ACHN (cell line): ENCODE data around the gene FANCM.
"Not testable (repeated sequence)": the region's sequence is repeated elsewhere in the genome, so short reads cannot be mapped to it uniquely, and the experiment has no call there.

ENCODE experiments used
- DNase-seq: peaks from one replicate; pipeline ENCODE4 v3.0.0-alpha.2; 2015
- in situ Hi-C: cut with HindIII; loops from 2 replicates; pipeline ENCODE4 v1.10.0; 2017; ENCODE audit warnings: low sequenced_read_pairs, low pct_ligation_motif_present, low pct_unique_long_range_greater_than_20kb

FANCM gene

GRCh38 chr14:45134051-45134958, 1.4 kb upstream of the FANCM start, which contains the start of gene FKBP3:
TSS of gene FKBP3 (minus strand) at chr14:45134481. CDS start at chr14:45134456, 25 bp downstream.
- in situ Hi-C loops = no loop called here
- DNase-seq = peak; percentile 99

GRCh38 chr14:45135156-45135555, 574 bp upstream of the FANCM start:
- in situ Hi-C loops = no loop called here
- peak; percentile 22 for DNase-seq

- in situ Hi-C loops = no loop called here
- peak; percentile 9 for DNase-seq
Observed at GRCh38 chr14:45136399-45136798, 669 bp downstream of the FANCM start.

GRCh38 chr14:45140661-45141187, 5.0 kb downstream of the FANCM start:
- DNase-seq = no peak
- in situ Hi-C loops = no loop called here

GRCh38 chr14:45142083-45142482, 6.4 kb downstream of the FANCM start:
- in situ Hi-C loops, DNase-seq: not testable (repeated sequence)

GRCh38 chr14:45144658-45145057, 8.9 kb downstream of the FANCM start:
- no peak for DNase-seq
- in situ Hi-C loops = no loop called here

GRCh38 chr14:45145214-45145613, 9.5 kb downstream of the FANCM start:
- no peak for DNase-seq
- in situ Hi-C loops = no loop called here

- in situ Hi-C loops = no loop called here
- no peak for DNase-seq
Observed at GRCh38 chr14:45149602-45150001, 13.9 kb downstream of the FANCM start.

- in situ Hi-C loops = no loop called here
Observed at GRCh38 chr14:45150386-45150890, 14.7 kb downstream of the FANCM start.

GRCh38 chr14:45156067-45156466, 20.3 kb downstream of the FANCM start:
- in situ Hi-C loops = no loop called here
- no peak for DNase-seq

More at GRCh38 chr14:45150386-45150890, 14.7 kb downstream of the FANCM start:
- DNase-seq = no peak

- in situ Hi-C loops = no loop called here
- DNase-seq = no peak
Observed at GRCh38 chr14:45169906-45170305, 34.2 kb downstream of the FANCM start.

- in situ Hi-C loops = no loop called here
- DNase-seq = no peak
Observed at GRCh38 chr14:45177076-45177475, 41.3 kb downstream of the FANCM start.

- DNase-seq = no peak
- in situ Hi-C loops = no loop called here
Observed at GRCh38 chr14:45181329-45181728, 45.6 kb downstream of the FANCM start.

GRCh38 chr14:45181806-45182205, 46.1 kb downstream of the FANCM start:
- no peak for DNase-seq
- in situ Hi-C loops = no loop called here

GRCh38 chr14:45185100-45185814, 49.5 kb downstream of the FANCM start:
- in situ Hi-C loops = no loop called here

GRCh38 chr14:45194964-45195363, 59.2 kb downstream of the FANCM start:
- in situ Hi-C loops = no loop called here

More at GRCh38 chr14:45185100-45185814, 49.5 kb downstream of the FANCM start:
- DNase-seq = no peak

GRCh38 chr14:45198551-45198950, 62.8 kb downstream of the FANCM start:
- in situ Hi-C loops = no loop called here
- no peak for DNase-seq

More at GRCh38 chr14:45194964-45195363, 59.2 kb downstream of the FANCM start:
- no peak for DNase-seq

GRCh38 chr14:45199230-45199629, 63.5 kb downstream of the FANCM start:
- DNase-seq = no peak
- in situ Hi-C loops = no loop called here

- in situ Hi-C loops = no loop called here
- DNase-seq = peak; percentile 9
Observed at GRCh38 chr14:45201905-45202304, 66.2 kb downstream of the FANCM start.
